Chondrocyte (in vitro differentiated cells): Measurements from ENCODE around the gene UACA. TPM values are rescaled to one million over a fixed set of nuclear protein-coding genes. Genes with fewer than 3 reads are reported as not detected.

Source experiments
- DNase-seq: peaks from one replicate; pipeline ENCODE4 v3.0.0; 2021; ENCODE audit warnings: mixed read lengths, low spot score
- H3K27ac Mint-ChIP-seq: one replicate; pipeline ENCODE4 v1.8.0; 2021; ENCODE audit warnings: mild to moderate bottlenecking, moderate library complexity, mixed read lengths; ENCODE audit not compliant: unreplicated experiment
- H3K27me3 Mint-ChIP-seq: 2 replicates; pipeline ENCODE4 v1.8.0; 2021; ENCODE audit warnings: low read depth, mixed read lengths
- H3K36me3 Mint-ChIP-seq: 2 replicates; pipeline ENCODE4 v1.8.0; 2021; ENCODE audit warnings: low read depth, mixed read lengths
- H3K4me1 Mint-ChIP-seq: 2 replicates; pipeline ENCODE4 v1.8.0; 2021; ENCODE audit warnings: low read depth, mild to moderate bottlenecking, mixed read lengths
- H3K4me3 Mint-ChIP-seq: one replicate; pipeline ENCODE4 v1.8.0; 2021; ENCODE audit warnings: mild to moderate bottlenecking, moderate library complexity, mixed read lengths; ENCODE audit not compliant: unreplicated experiment
- H3K9me3 Mint-ChIP-seq: 2 replicates; pipeline ENCODE4 v1.8.0; 2021; ENCODE audit warnings: low read depth, mixed read lengths
- total RNA-seq: library from RNA; stranded (reverse); gene quantifications from 3 replicates; pipeline ENCODE4 v1.2.1, GENCODE V29; 2021
- TF ChIP-seq, protein P1 (sequence below): fragments of 200-600 bp; sonication (generic); IDR thresholded peaks from 2 replicates; pipeline ENCODE4 v1.5.0; 2021; ENCODE audit warnings: antibody characterized with exemption, mild to moderate bottlenecking, moderate library complexity

Gene UACA
- total RNA-seq, 1 donor from 2014 or later: 249 TPM

- Mint-ChIP-seq H3K4me1 (peaks cover 46% of the 10 kb centered on the region), H3K27me3 (no peaks in the 10 kb centered on the region), H3K27ac (no peak overlapping the region), H3K36me3 (no peaks in the 10 kb centered on the region), H3K9me3 (no peaks in the 10 kb centered on the region), H3K4me3 (no peak overlapping the region)
- DNase-seq: no peak
- TF ChIP-seq, protein P1, sequence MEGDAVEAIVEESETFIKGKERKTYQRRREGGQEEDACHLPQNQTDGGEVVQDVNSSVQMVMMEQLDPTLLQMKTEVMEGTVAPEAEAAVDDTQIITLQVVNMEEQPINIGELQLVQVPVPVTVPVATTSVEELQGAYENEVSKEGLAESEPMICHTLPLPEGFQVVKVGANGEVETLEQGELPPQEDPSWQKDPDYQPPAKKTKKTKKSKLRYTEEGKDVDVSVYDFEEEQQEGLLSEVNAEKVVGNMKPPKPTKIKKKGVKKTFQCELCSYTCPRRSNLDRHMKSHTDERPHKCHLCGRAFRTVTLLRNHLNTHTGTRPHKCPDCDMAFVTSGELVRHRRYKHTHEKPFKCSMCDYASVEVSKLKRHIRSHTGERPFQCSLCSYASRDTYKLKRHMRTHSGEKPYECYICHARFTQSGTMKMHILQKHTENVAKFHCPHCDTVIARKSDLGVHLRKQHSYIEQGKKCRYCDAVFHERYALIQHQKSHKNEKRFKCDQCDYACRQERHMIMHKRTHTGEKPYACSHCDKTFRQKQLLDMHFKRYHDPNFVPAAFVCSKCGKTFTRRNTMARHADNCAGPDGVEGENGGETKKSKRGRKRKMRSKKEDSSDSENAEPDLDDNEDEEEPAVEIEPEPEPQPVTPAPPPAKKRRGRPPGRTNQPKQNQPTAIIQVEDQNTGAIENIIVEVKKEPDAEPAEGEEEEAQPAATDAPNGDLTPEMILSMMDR: no peak
Observed at GRCh38 chr15:70781236-70781635, 17.9 kb upstream of the UACA start.

DNA sequence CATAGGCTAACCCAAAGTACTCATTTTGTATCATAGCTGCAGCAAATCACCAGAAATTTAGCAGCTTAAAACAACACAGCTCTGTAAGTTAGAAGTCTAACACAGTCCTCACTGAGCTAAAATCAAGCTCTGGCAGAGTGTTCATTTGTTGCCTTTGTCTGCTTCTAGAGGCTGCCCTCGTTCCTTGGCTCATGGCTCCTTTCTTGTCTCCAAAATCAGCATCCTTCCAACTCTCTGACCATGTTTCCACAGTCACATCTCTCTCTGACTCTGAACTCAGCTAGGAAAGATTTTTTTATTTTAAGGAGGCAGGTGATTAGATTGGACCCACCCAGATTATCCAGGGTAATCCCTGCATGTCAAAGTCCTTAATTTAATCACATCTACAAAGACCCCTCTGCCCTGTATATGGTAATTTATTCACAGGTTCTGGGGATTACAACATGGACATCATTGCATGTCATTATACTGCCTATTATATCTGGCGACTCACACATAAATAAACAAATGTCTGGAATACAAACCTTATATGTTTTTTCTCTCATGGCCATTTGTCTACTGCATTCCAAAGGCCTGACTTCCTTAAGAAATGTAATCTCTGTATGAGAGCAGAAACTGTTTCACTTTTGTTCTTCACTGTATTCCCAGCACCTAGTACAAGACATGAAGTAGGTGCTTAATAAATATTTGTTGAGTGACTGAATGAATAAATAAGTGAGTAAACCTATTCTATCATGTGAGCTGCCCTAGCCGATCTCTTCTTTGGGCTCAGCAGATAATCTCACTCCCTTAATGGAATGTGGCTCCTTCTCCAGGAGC is 15.1 kb upstream of the UACA start:
- Mint-ChIP-seq H3K36me3 (no peaks in the 10 kb centered on the region), H3K4me3 (peak overlapping the region; percentile 5), H3K27me3 (no peaks in the 10 kb centered on the region), H3K27ac (peak overlapping the region; percentile 95), H3K9me3 (no peaks in the 10 kb centered on the region), H3K4me1 (peaks cover 56% of the 10 kb centered on the region)
- TF ChIP-seq, protein P1: no peak
- DNase-seq: no peak

DNA sequence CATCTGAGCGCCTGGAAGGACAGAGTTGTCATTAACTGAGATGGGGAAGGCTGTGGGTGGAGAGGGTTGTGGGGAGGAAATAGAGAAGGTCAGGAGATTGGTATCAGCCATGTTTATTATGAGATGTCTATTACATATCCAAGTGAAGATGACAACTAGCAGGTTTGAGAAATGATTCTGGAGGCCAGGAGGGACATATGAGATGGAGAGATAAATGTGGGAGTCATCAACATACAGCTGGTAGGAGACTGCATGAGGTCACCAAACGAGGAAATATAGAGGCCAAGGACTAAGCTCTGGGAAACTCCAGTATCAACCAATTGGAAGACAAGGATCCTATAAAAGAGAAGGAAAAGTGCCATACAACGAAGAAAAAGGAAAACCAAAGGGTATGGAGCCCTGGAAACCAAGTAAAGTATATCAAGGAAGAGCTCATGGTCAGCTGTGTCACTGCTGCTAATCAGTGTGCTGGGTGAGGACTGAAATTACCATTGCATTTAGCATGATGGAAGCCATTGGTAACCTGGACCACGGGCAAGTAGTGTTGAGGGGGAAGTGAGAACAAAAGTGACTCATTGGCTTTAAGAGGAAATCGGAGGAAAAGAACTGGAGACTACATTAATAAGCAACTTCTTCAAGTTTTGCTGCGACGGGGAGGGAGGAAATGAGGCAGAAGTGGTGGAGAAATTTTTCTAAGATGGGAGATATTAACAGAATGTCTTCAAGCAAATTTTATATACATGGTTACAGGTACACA is 14.0 kb upstream of the UACA start:
- Mint-ChIP-seq H3K36me3 (no peaks in the 10 kb centered on the region), H3K4me1 (peaks cover 61% of the 10 kb centered on the region), H3K4me3 (no peak overlapping the region), H3K27me3 (no peaks in the 10 kb centered on the region), H3K9me3 (no peaks in the 10 kb centered on the region), H3K27ac (peak overlapping the region; percentile 95)
- no peak for DNase-seq
- TF ChIP-seq, protein P1: no peak

GRCh38 chr15:70775160-70775559 is 11.8 kb upstream of the UACA start:
- Mint-ChIP-seq H3K4me1 (peaks cover 56% of the 10 kb centered on the region), H3K27ac (peak overlapping the region; percentile 94), H3K9me3 (no peaks in the 10 kb centered on the region), H3K4me3 (no peak overlapping the region), H3K36me3 (no peaks in the 10 kb centered on the region), H3K27me3 (no peaks in the 10 kb centered on the region)
- TF ChIP-seq, protein P1: no peak
- no peak for DNase-seq

- DNase-seq: no peak
- H3K27ac Mint-ChIP-seq: no peak overlapping the region
- TF ChIP-seq, protein P1: no peak
- no peaks in the 10 kb centered on the region for H3K9me3 Mint-ChIP-seq
- H3K4me1 Mint-ChIP-seq: peaks cover 50% of the 10 kb centered on the region
- H3K4me3 Mint-ChIP-seq: no peak overlapping the region
- H3K36me3 Mint-ChIP-seq: no peaks in the 10 kb centered on the region
- H3K27me3 Mint-ChIP-seq: no peaks in the 10 kb centered on the region
Observed at GRCh38 chr15:70772402-70772801, 9.0 kb upstream of the UACA start.
